Pericardium fibroblast (primary cell): Measurements from ENCODE around the gene ZBED3. TPM values are rescaled to one million over a fixed set of nuclear protein-coding genes. Genes with fewer than 3 reads are reported as not detected.

Source experiments
- total RNA-seq: library from RNA; depleted of rRNA; stranded (reverse); fragments of >200 nt; gene quantifications from 2 replicates; pipeline ENCODE4 v1.2.3, GENCODE V29; 2015

ZBED3 gene
- total RNA-seq, result 1.6 and 18.1 TPM in 2 replicates

GRCh38 chr5:77086689-77087483 is at the start of gene ZBED3:
Gene ZBED3, minus strand, starts transcription at chr5:77087285. Its CDS starts 9,407 bp downstream, at chr5:77077878.

GRCh38 chr5:77030097-77031071 is 56.7 kb downstream of the ZBED3 start, which contains the start of gene AGGF1:
Gene AGGF1, plus strand, starts transcription at chr5:77030404. Its CDS starts 363 bp downstream, at chr5:77030767.

Other genes with a start within 250 kb of the ZBED3 start
- not detected in 2 replicates for gene S100Z, start 237.3 kb downstream of the ZBED3 start, total RNA-seq
- gene CRHBP, start 134.2 kb downstream of the ZBED3 start, total RNA-seq, result not detected in 2 replicates
- 15.7 and 16.8 TPM in 2 replicates for gene AGGF1, start 56.9 kb downstream of the ZBED3 start, total RNA-seq
- gene PDE8B, start 123.4 kb upstream of the ZBED3 start, total RNA-seq, result 0.09 and 0.47 TPM in 2 replicates